Effector memory CD8-positive, alpha-beta T cell (primary cell): ENCODE results near the gene AHR.
"Not testable (repeated sequence)": the region's sequence is repeated elsewhere in the genome, so short reads cannot be mapped to it uniquely, and the experiment has no call there.

Experiments
- ATAC-seq: fragments of 150-1000 bp; cut with Tn5 transposase; replicated peaks from 2 replicates; pipeline ENCODE4 v1.10.0; 2021; ENCODE audit warnings: mild to moderate bottlenecking, moderate library complexity
- DNase-seq, 3 experiments: peaks; one replicate each; pipeline ENCODE4 v3.0.0; 2021
- H3K27ac Mint-ChIP-seq, 2 donors: one replicate each; pipeline ENCODE4 v1.8.0; 2022; ENCODE audit warnings: mild to moderate bottlenecking in 2 of 2, mixed read lengths in 2 of 2, moderate library complexity in 2 of 2
- H3K27me3 Mint-ChIP-seq, 2 donors: one replicate each; pipeline ENCODE4 v1.8.0; 2022; ENCODE audit warnings: mixed read lengths in 2 of 2
- H3K36me3 Mint-ChIP-seq: one replicate; pipeline ENCODE4 v1.8.0; 2022; ENCODE audit warnings: mild to moderate bottlenecking, moderate library complexity, mixed read lengths; ENCODE audit not compliant: insufficient read depth
- H3K4me1 Mint-ChIP-seq, 2 donors: one replicate each; pipeline ENCODE4 v1.8.0; 2022; ENCODE audit warnings: low read depth in 2 of 2, mixed read lengths in 2 of 2
- H3K4me3 Mint-ChIP-seq, 2 donors: one replicate each; pipeline ENCODE4 v1.8.0; 2022; ENCODE audit warnings: mild to moderate bottlenecking in 2 of 2, mixed read lengths in 2 of 2, moderate library complexity in 2 of 2
- H3K9me3 Mint-ChIP-seq, 2 donors: one replicate each; pipeline ENCODE4 v1.8.0; 2022; ENCODE audit warnings: mixed read lengths in 2 of 2

The AHR gene

DNA sequence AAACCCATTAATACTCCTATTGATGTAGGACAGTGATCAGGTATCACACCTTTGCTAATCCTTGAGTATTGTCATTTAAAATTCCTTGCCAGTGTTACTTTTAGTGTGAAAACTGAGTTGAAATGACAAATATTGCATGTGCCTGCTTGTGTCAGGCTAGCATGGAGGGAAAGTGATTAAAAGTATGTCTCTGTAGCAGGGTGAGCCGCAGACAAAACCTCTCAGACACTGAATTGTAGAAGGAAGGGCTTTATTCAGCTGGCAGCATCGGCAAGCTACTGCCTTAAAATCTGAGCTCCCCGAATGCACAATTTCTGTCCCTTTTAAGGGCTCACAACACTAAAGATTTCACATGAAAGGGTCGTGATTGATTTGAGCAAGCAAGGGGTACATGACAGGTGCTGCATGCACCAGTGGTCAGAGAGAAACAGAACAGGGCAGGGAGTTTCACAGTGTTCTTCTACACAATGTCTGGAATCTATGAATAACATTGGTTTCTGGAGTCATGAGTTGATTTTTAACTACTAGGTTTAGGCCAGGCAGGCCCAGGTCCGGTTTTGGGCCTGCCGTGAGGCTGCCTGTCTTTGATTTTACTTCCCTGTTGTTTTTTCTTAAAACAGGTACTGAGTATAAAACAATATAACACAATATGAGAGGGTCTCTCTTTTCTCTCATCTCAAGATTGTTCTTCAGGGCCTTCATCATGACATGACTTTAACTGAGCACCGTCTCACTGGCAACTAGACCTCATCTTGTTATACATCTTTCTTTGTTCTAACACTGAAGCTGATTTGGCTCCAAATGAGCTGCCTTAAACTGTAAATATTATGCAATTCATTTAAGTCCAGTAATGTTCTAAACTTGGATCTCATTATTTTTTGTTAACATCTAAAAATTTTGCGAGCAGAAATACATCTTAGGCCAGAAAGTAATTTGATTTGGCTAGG lies 84.2 kb downstream of the AHR start:
- not testable (repeated sequence) for ATAC-seq, H3K27me3 Mint-ChIP-seq, H3K4me3 Mint-ChIP-seq

GRCh38 chr7:17384400-17384799 lies 85.9 kb downstream of the AHR start:
- DNase-seq (no peak), ATAC-seq (no peak)
- Mint-ChIP-seq H3K27me3 (peaks cover 0 to 2% of the 10 kb centered on the region in 2 donors), H3K4me1 (no peaks in the 10 kb centered on the region), H3K4me3 (no peak overlapping the region), H3K36me3 (no peaks in the 10 kb centered on the region), H3K27ac (no peak overlapping the region), H3K9me3 (no peaks in the 10 kb centered on the region)

More for the DNA sequence above, 84.2 kb downstream of the AHR start:
- not testable (repeated sequence) for H3K27ac Mint-ChIP-seq, H3K4me1 Mint-ChIP-seq, H3K9me3 Mint-ChIP-seq, DNase-seq, H3K36me3 Mint-ChIP-seq

- no peak overlapping the region for H3K4me3 Mint-ChIP-seq
- DNase-seq (no peak), ATAC-seq (no peak)
- no peak overlapping the region for H3K27ac Mint-ChIP-seq
- no peaks in the 10 kb centered on the region for H3K4me1 Mint-ChIP-seq
- H3K9me3 Mint-ChIP-seq = no peaks in the 10 kb centered on the region
- H3K36me3 Mint-ChIP-seq = no peaks in the 10 kb centered on the region
- H3K27me3 Mint-ChIP-seq = peaks cover 11 to 14% of the 10 kb centered on the region in 2 donors
Observed at GRCh38 chr7:17385612-17386011, 87.2 kb downstream of the AHR start.

- DNase-seq = no peak
- no peak for ATAC-seq
- no peaks in the 10 kb centered on the region for H3K4me1 Mint-ChIP-seq
- peaks cover 35 to 36% of the 10 kb centered on the region in 2 donors for H3K27me3 Mint-ChIP-seq
- H3K4me3 Mint-ChIP-seq = no peak overlapping the region
- peaks cover 2 to 6% of the 10 kb centered on the region in 2 donors for H3K9me3 Mint-ChIP-seq
- H3K36me3 Mint-ChIP-seq = no peaks in the 10 kb centered on the region
- H3K27ac Mint-ChIP-seq = no peak overlapping the region
Observed at GRCh38 chr7:17390392-17390791, 91.9 kb downstream of the AHR start.

DNA sequence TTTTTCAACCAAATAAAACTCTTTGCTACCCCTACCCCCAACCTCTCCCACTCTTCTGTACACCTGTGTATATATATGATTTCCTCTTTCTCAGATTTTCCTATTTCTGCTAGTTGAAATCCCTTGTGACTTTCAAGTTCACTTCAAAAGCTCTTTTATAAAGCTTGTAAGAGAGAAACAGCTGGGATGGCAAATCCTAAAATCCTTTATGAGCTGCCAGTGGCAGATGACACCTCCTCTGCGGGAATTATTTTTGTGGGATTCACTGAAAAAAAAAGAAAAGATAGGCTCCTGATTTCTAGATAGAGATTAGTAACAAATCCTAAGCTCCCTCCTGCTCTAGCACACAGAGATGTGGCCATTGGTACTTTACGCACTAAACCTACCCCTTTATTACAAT lies 92.9 kb downstream of the AHR start:
- DNase-seq = no peak
- H3K4me1 Mint-ChIP-seq = no peaks in the 10 kb centered on the region

GRCh38 chr7:17392846-17393245 lies 94.4 kb downstream of the AHR start:
- Mint-ChIP-seq H3K4me1 (no peaks in the 10 kb centered on the region), H3K27ac (no peak overlapping the region), H3K36me3 (no peaks in the 10 kb centered on the region), H3K4me3 (no peak overlapping the region), H3K27me3 (peaks cover 36% of the 10 kb centered on the region in 2 donors), H3K9me3 (peaks cover 2 to 6% of the 10 kb centered on the region in 2 donors)
- ATAC-seq (no peak), DNase-seq (no peak)

More for the DNA sequence above, 92.9 kb downstream of the AHR start:
- H3K27me3 Mint-ChIP-seq = peaks cover 36% of the 10 kb centered on the region in 2 donors
- ATAC-seq = no peak
- H3K36me3 Mint-ChIP-seq = no peaks in the 10 kb centered on the region
- H3K27ac Mint-ChIP-seq = no peak overlapping the region
- no peak overlapping the region for H3K4me3 Mint-ChIP-seq
- H3K9me3 Mint-ChIP-seq = peaks cover 2 to 6% of the 10 kb centered on the region in 2 donors

- ATAC-seq, H3K36me3 Mint-ChIP-seq, DNase-seq, H3K27ac Mint-ChIP-seq, H3K4me3 Mint-ChIP-seq, H3K9me3 Mint-ChIP-seq, H3K4me1 Mint-ChIP-seq: not testable (repeated sequence)
- H3K27me3 Mint-ChIP-seq = peaks cover 32 to 36% of the 10 kb centered on the region in 2 donors
Observed at GRCh38 chr7:17394563-17394962, 96.1 kb downstream of the AHR start.
